Measurements from ENCODE around the gene SLC26A4.

DNA sequence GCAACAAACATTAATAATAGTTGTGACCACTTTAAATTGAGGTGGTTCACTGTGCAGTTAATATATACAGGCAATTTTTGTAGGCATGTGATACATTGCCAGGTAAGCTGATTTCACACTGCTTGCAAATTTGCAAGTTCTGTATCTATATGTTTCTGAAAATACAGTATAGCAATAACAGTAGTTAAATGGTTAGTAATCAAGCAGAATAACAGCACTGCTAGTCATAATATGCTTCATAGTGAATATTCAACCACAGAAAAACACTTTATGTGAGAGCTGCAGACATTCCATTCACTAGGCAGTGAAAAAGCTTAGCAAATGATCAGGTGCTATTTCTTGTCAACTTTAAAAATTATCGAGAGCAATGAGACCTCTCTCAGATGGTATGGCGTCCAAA, 28.9 kb downstream of the SLC26A4 start:
- TF ChIP-seq CREB1 (CRISPR knock-in tag; IDR thresholded peaks at IDR 0.05) (no peak), TEAD1 (CRISPR knock-in tag; IDR thresholded peaks at IDR 0.05) (no peak), NFE2L1 (CRISPR knock-in tag; IDR thresholded peaks at IDR 0.05) (no peak), ZNF671 (CRISPR knock-in tag; IDR thresholded peaks at IDR 0.05) (no peak)
- TF ChIP-seq, protein P1, sequence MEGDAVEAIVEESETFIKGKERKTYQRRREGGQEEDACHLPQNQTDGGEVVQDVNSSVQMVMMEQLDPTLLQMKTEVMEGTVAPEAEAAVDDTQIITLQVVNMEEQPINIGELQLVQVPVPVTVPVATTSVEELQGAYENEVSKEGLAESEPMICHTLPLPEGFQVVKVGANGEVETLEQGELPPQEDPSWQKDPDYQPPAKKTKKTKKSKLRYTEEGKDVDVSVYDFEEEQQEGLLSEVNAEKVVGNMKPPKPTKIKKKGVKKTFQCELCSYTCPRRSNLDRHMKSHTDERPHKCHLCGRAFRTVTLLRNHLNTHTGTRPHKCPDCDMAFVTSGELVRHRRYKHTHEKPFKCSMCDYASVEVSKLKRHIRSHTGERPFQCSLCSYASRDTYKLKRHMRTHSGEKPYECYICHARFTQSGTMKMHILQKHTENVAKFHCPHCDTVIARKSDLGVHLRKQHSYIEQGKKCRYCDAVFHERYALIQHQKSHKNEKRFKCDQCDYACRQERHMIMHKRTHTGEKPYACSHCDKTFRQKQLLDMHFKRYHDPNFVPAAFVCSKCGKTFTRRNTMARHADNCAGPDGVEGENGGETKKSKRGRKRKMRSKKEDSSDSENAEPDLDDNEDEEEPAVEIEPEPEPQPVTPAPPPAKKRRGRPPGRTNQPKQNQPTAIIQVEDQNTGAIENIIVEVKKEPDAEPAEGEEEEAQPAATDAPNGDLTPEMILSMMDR (IDR thresholded peaks at IDR 0.05), result no peak
- TF ChIP-seq, protein P2, sequence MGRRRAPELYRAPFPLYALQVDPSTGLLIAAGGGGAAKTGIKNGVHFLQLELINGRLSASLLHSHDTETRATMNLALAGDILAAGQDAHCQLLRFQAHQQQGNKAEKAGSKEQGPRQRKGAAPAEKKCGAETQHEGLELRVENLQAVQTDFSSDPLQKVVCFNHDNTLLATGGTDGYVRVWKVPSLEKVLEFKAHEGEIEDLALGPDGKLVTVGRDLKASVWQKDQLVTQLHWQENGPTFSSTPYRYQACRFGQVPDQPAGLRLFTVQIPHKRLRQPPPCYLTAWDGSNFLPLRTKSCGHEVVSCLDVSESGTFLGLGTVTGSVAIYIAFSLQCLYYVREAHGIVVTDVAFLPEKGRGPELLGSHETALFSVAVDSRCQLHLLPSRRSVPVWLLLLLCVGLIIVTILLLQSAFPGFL (CRISPR knock-in tag; IDR thresholded peaks at IDR 0.05; ENCODE audit: borderline replicate concordance), result no peak

All from WTC11 (cell line).